H1 (cell line): ENCODE data around the gene KATNA1. TPM values are rescaled to one million over a fixed set of nuclear protein-coding genes. Genes with fewer than 3 reads are reported as not detected.

Experiments used
- CTCF ChIA-PET: fragments of 300-600 bp; sonication (Branson Sonifier 250); formaldehyde crosslinking; loops from one replicate; lab custom pipeline; 2021; ENCODE audit not compliant: partially characterized antibody; lab: Charles Lee
- POLR2A ChIA-PET: fragments of 300-600 bp; sonication (Branson Sonifier 250); formaldehyde crosslinking; loops from one replicate; lab custom pipeline; 2021; ENCODE audit warnings: inconsistent platforms; ENCODE audit not compliant: partially characterized antibody; lab: Charles Lee
- DNase-seq, 2 experiments: peaks; one replicate each; pipeline versions ENCODE4 v3.0.0 to v3.0.0-alpha.2; 2010 to 2022; ENCODE audit warnings: low spot score in 2 of 2, low read depth in 1 of 2, mixed read lengths in 1 of 2
- FAIRE-seq: peaks from 2 replicates; lab custom pipeline; 2011; peaks lifted over from hg19 to GRCh38; lab: Jason Lieb, UNC
- H2AFZ ChIP-seq: 2 replicates; pipeline ENCODE4 v1.8.1; 2012; ENCODE audit warnings: low read length, inconsistent platforms
- H2AK5ac ChIP-seq: 2 replicates; pipeline ENCODE4 v1.6.1; 2013; ENCODE audit warnings: low read depth, low read length
- H2BK120ac ChIP-seq: replicated peaks from 2 replicates; pipeline ENCODE3; 2013; ENCODE audit warnings: low read depth, low read length, inconsistent platforms
- H2BK12ac ChIP-seq: 2 replicates; pipeline ENCODE4 v1.6.1; 2013; ENCODE audit warnings: low read depth, low read length
- H2BK15ac ChIP-seq: 2 replicates; pipeline ENCODE4 v1.6.1; 2013; ENCODE audit warnings: low read length
- H2BK20ac ChIP-seq: 2 replicates; pipeline ENCODE4 v1.6.1; 2013; ENCODE audit warnings: low read length
- H2BK5ac ChIP-seq: 2 replicates; pipeline ENCODE4 v1.6.1; 2013; ENCODE audit warnings: low read depth, low read length
- H3K14ac ChIP-seq: 2 replicates; pipeline ENCODE4 v1.6.1; 2013; ENCODE audit warnings: inconsistent platforms; ENCODE audit not compliant: insufficient read length
- H3K18ac ChIP-seq: 2 replicates; pipeline ENCODE4 v1.6.1; 2013; ENCODE audit warnings: low read length; ENCODE audit errors: extremely low read depth
- H3K23ac ChIP-seq: 2 replicates; pipeline ENCODE4 v1.6.1; 2013; ENCODE audit warnings: inconsistent platforms; ENCODE audit not compliant: insufficient read length
- H3K23me2 ChIP-seq: 2 replicates; pipeline ENCODE4 v1.6.1; 2013; ENCODE audit warnings: low read depth, low read length
- H3K27ac ChIP-seq: 2 replicates; pipeline ENCODE4 v1.6.1; 2011; ENCODE audit warnings: low read depth, low read length, inconsistent platforms
- H3K27me3 ChIP-seq, 4 experiments: replicated peaks in 1 of 4; 1 replicate in 1 of 4; 2 replicates in 3 of 4; pipeline versions ENCODE4 v1.6.1 to v1.8.1; 2011 to 2013; ENCODE audit warnings: low read length in 3 of 4, mild to moderate bottlenecking in 3 of 4, inconsistent platforms in 2 of 4, mixed read lengths in 2 of 4, moderate library complexity in 1 of 4; ENCODE audit not compliant: control insufficient read depth in 3 of 4, insufficient read depth in 3 of 4; ENCODE audit errors: extremely low read depth in 1 of 4
- H3K36me3 ChIP-seq, 4 experiments: 2 replicates each; pipeline versions ENCODE4 v1.6.1 to v1.8.1; 2011 to 2013; ENCODE audit warnings: mild to moderate bottlenecking in 4 of 4, low read length in 3 of 4, moderate library complexity in 2 of 4, control low read depth in 1 of 4, inconsistent platforms in 1 of 4; ENCODE audit not compliant: insufficient read depth in 4 of 4, control insufficient read depth in 2 of 4
- H3K4ac ChIP-seq: replicated peaks from 2 replicates; pipeline ENCODE3; 2013; ENCODE audit warnings: low read length, low read depth, mixed read lengths, inconsistent platforms; ENCODE audit not compliant: insufficient read length
- H3K4me1 ChIP-seq, 4 experiments: replicated peaks in 1 of 4; 1 replicate in 1 of 4; 2 replicates in 3 of 4; pipeline versions ENCODE4 v1.6.1 to v1.8.1; 2011 to 2013; ENCODE audit warnings: low read length in 3 of 4, inconsistent platforms in 2 of 4, mixed read lengths in 1 of 4; ENCODE audit not compliant: insufficient read depth in 4 of 4, control insufficient read depth in 3 of 4
- H3K4me2 ChIP-seq, 2 experiments: 2 replicates each; pipeline versions ENCODE4 v1.6.1 to v1.8.1; 2011 to 2013; ENCODE audit warnings: low read depth in 2 of 2, low read length in 2 of 2, control low read depth in 1 of 2, inconsistent platforms in 1 of 2, mild to moderate bottlenecking in 1 of 2; ENCODE audit not compliant: insufficient read depth in 1 of 2
- H3K4me3 ChIP-seq, 4 experiments: fragments of 200-600, 300-600 bp in 1 of 4; sonication (generic), shearing (Covaris generic), sonication (Bioruptor Twin) in 1 of 4; 2 replicates each; pipeline versions ENCODE4 v1.5.1 to v1.8.1; 2011 to 2016; ENCODE audit warnings: low read length in 4 of 4, low read depth in 3 of 4, control low read depth in 2 of 4, inconsistent platforms in 2 of 4, mild to moderate bottlenecking in 2 of 4, mixed read lengths in 1 of 4, moderate library complexity in 1 of 4; ENCODE audit not compliant: insufficient read depth in 2 of 4; ENCODE audit errors: extremely low read depth in 1 of 4
- H3K56ac ChIP-seq: replicated peaks from 2 replicates; pipeline ENCODE3; 2013; ENCODE audit warnings: low read depth, mild to moderate bottlenecking, mixed read lengths, low read length, inconsistent platforms; ENCODE audit not compliant: insufficient read length
- H3K79me1 ChIP-seq: 2 replicates; pipeline ENCODE4 v1.6.1; 2013; ENCODE audit warnings: low read depth, low read length, control low read depth
- H3K79me2 ChIP-seq, 2 experiments: 2 replicates each; pipeline versions ENCODE4 v1.6.1 to v1.8.1; 2012 to 2013; ENCODE audit warnings: low read length in 2 of 2, mild to moderate bottlenecking in 2 of 2, inconsistent platforms in 1 of 2; ENCODE audit not compliant: insufficient read depth in 2 of 2, control insufficient read depth in 1 of 2
- H3K9ac ChIP-seq, 4 experiments: replicated peaks in 1 of 4; 1 replicate in 1 of 4; 2 replicates in 3 of 4; pipeline versions ENCODE4 v1.6.1 to v1.8.1; 2011 to 2013; ENCODE audit warnings: low read depth in 3 of 4, low read length in 3 of 4, control low read depth in 2 of 4, mild to moderate bottlenecking in 2 of 4, moderate library complexity in 2 of 4, inconsistent platforms in 1 of 4; ENCODE audit errors: extremely low read depth in 1 of 4
- H3K9me3 ChIP-seq, 2 experiments: 2 replicates each; pipeline versions ENCODE4 v1.6.1 to v1.8.1; 2012 to 2013; ENCODE audit warnings: mild to moderate bottlenecking in 2 of 2, moderate library complexity in 2 of 2, control low read depth in 1 of 2, inconsistent platforms in 1 of 2, low read depth in 1 of 2, low read length in 1 of 2, mixed read lengths in 1 of 2; ENCODE audit not compliant: insufficient read depth in 2 of 2
- H4K20me1 ChIP-seq, 2 experiments: replicated peaks in 1 of 2; 2 replicates each; pipeline versions ENCODE3 to v1.8.1; 2011 to 2013; ENCODE audit warnings: inconsistent platforms in 2 of 2, low read length in 2 of 2, mild to moderate bottlenecking in 1 of 2; ENCODE audit not compliant: insufficient read depth in 2 of 2, control insufficient read depth in 1 of 2
- H4K5ac ChIP-seq: 2 replicates; pipeline ENCODE4 v1.6.1; 2013; ENCODE audit warnings: low read length, low read depth, mixed read lengths, inconsistent platforms; ENCODE audit not compliant: insufficient read length
- H4K8ac ChIP-seq: 2 replicates; pipeline ENCODE4 v1.8.0; 2013; ENCODE audit warnings: mild to moderate bottlenecking, moderate library complexity, low read length, inconsistent platforms; ENCODE audit not compliant: insufficient read depth; ENCODE audit errors: extremely low read depth
- H4K91ac ChIP-seq: replicated peaks from 2 replicates; pipeline ENCODE3; 2013; ENCODE audit warnings: low read length, mixed read lengths, inconsistent platforms; ENCODE audit not compliant: insufficient read length
- ASH2L ChIP-seq: fragments of 200-600, 300-600 bp; sonication (generic); IDR thresholded peaks from one replicate; pipeline ENCODE4 v1.7.1; 2017; ENCODE audit warnings: low read length
- KDM1A ChIP-seq: fragments of 200-600, 300-600 bp; sonication (generic); IDR thresholded peaks from 2 replicates; pipeline ENCODE4 v1.7.1; 2016; ENCODE audit warnings: mild to moderate bottlenecking, low read length, borderline replicate concordance
- KDM5A ChIP-seq: fragments of 200-600 bp; IDR thresholded peaks from 2 replicates; pipeline ENCODE4 v1.7.1; 2012; ENCODE audit warnings: mild to moderate bottlenecking, low read length, inconsistent platforms, mixed read lengths
- POLR2A ChIP-seq, 2 experiments: IDR thresholded peaks; 1 replicate in 1 of 2; 2 replicates in 1 of 2; pipeline ENCODE4 v1.6.1; 2011; ENCODE audit warnings: low read depth in 2 of 2, low read length in 2 of 2, mild to moderate bottlenecking in 2 of 2; ENCODE audit errors: control extremely low read depth in 1 of 2
- SP2 ChIP-seq: IDR thresholded peaks from 2 replicates; pipeline ENCODE4 v1.6.1; 2012; ENCODE audit warnings: mild to moderate bottlenecking, low read length, inconsistent platforms
- TAF7 ChIP-seq: optimal IDR thresholded peaks from 2 replicates; pipeline ENCODE3; 2011; ENCODE audit warnings: low read depth, mild to moderate bottlenecking, inconsistent platforms, low read length, moderate library complexity, borderline replicate concordance
- TBP ChIP-seq: IDR thresholded peaks from 2 replicates; pipeline ENCODE4 v1.6.1; 2011; ENCODE audit warnings: low read depth, low read length, improper control_type of control experiment
- polyA plus RNA-seq, 7 experiments: library from polyadenylated mRNA; depleted of rRNA in 3 of 7; stranded (reverse) in 5 of 7; unstranded in 2 of 7; fragments of >200 nt in 5 of 7; fragments of 200-250 nt in 2 of 7; gene quantifications; 1 replicate in 5 of 7; 2 replicates in 1 of 7; 4 replicates in 1 of 7; pipeline versions ENCODE4 v1.2.1 to v1.2.3, GENCODE V29; 2011 to 2013; ENCODE audit warnings: missing spikeins in 2 of 7, mixed read lengths in 2 of 7
- total RNA-seq: library from RNA; stranded (reverse); fragmentation: NEBNext Ultra II Directional; extraction: Animal tissue kit (Norgen Biotek cat#: 25700); gene quantifications from 2 replicates; pipeline ENCODE4 v1.2.1, GENCODE V29; 2021

Gene KATNA1
- total and polyA plus RNA-seq, 2 of the 8 experiments (the other 6 are each of a cell fraction or from before 2014, with no cell fraction given) = 7.6 to 20.3 TPM

GRCh38 chr6:149681209-149681608 lies 32.7 kb upstream of the KATNA1 start:
- DNase-seq = no peak
- Histone ChIP-seq H3K27ac (no peak overlapping the region), H3K79me2 (peaks cover 0 to 7% of the 10 kb centered on the region in 2 experiments; a peak in 1 of 4 replicates), H3K18ac (no peak overlapping the region), H2BK15ac (no peak overlapping the region), H2BK12ac (no peak overlapping the region), H3K4me1 (no peaks in the 10 kb centered on the region; a peak in 1 of 7 replicates), H2AK5ac (no peak overlapping the region), H3K4me3 (no peak overlapping the region), H3K56ac (no peak overlapping the region), H4K91ac (no peak overlapping the region), H4K20me1 (peaks cover 0 to 7% of the 10 kb centered on the region in 2 experiments), H3K23ac (no peak overlapping the region), H3K4ac (no peak overlapping the region), H2BK120ac (no peak overlapping the region), H3K14ac (no peak overlapping the region), H3K79me1 (no peaks in the 10 kb centered on the region), H4K8ac (no peak overlapping the region), H4K5ac (no peak overlapping the region), H3K36me3 (peaks cover 0 to 42% (median 21%) of the 10 kb centered on the region in 4 experiments; a peak in 7 of 8 replicates), H3K27me3 (no peaks in the 10 kb centered on the region), H2AFZ (no peak overlapping the region), H3K4me2 (no peak overlapping the region), H2BK5ac (no peak overlapping the region), H3K9me3 (no peaks in the 10 kb centered on the region), H3K9ac (no peak overlapping the region), H3K23me2 (no peaks in the 10 kb centered on the region), H2BK20ac (no peak overlapping the region)
- POLR2A ChIA-PET = no interaction called here
- FAIRE-seq = no peak
- CTCF ChIA-PET = interaction anchor here (0.7 kb wide), 1 partner anchor 67 kb away, joined by 3 read pairs; no protein-coding TSS in a partner anchor
- TF ChIP-seq KDM5A (no peak), KDM1A (no peak), TBP (no peak), POLR2A (IDR thresholded peaks at IDR 0.05; ENCODE audit: control extremely low read depth in 1 of 2, low read depth in 2 of 2, low read length in 2 of 2) (no peak), SP2 (no peak), ASH2L (no peak), TAF7 (no peak)
